Neuron (in vitro differentiated cells): ENCODE data around the gene TRPV5.

ENCODE experiments used
- H2AFZ ChIP-seq: one replicate; pipeline ENCODE4 v1.6.1; 2013; ENCODE audit warnings: low read depth, mild to moderate bottlenecking, inconsistent platforms, low read length, moderate library complexity
- H3K27me3 ChIP-seq: one replicate; pipeline ENCODE4 v1.6.1; 2013; ENCODE audit warnings: low read length; ENCODE audit not compliant: insufficient read depth
- H3K36me3 ChIP-seq: one replicate; pipeline ENCODE4 v1.6.1; 2013; ENCODE audit warnings: low read length; ENCODE audit not compliant: insufficient read depth
- H3K4me1 ChIP-seq: one replicate; pipeline ENCODE4 v1.6.1; 2013; ENCODE audit warnings: low read length; ENCODE audit not compliant: insufficient read depth
- H3K4me3 ChIP-seq: 2 replicates; pipeline ENCODE4 v1.5.1; 2013; ENCODE audit warnings: mild to moderate bottlenecking, low read length, moderate library complexity
- H3K9me3 ChIP-seq: one replicate; pipeline ENCODE4 v1.6.1; 2013; ENCODE audit warnings: low read length

Gene TRPV5

DNA sequence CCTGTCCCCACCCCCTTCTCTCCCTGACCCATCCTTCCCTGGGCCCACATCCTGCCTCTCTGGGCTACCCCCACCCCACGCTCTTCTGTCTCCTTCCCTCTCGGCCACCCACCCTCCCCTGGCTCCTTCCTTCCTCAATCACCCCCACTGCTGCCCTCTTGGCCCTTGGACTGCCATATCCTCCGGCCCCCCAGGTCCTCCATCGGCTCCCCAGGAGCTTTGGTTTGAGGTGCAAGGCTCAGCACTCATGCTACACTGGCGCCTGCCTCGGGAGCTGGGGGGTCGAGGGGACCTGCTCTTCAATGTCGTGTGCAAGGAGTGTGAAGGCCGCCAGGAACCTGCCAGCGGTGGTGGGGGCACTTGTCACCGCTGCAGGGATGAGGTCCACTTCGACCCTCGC, 67.8 kb downstream of the TRPV5 start:
- H3K4me1 ChIP-seq, result no peaks in the 10 kb centered on the region
- H2AFZ ChIP-seq, result no peak overlapping the region
- no peaks in the 10 kb centered on the region for H3K36me3 ChIP-seq
- no peaks in the 10 kb centered on the region for H3K9me3 ChIP-seq
- H3K4me3 ChIP-seq, result no peak overlapping the region
- no peaks in the 10 kb centered on the region for H3K27me3 ChIP-seq

DNA sequence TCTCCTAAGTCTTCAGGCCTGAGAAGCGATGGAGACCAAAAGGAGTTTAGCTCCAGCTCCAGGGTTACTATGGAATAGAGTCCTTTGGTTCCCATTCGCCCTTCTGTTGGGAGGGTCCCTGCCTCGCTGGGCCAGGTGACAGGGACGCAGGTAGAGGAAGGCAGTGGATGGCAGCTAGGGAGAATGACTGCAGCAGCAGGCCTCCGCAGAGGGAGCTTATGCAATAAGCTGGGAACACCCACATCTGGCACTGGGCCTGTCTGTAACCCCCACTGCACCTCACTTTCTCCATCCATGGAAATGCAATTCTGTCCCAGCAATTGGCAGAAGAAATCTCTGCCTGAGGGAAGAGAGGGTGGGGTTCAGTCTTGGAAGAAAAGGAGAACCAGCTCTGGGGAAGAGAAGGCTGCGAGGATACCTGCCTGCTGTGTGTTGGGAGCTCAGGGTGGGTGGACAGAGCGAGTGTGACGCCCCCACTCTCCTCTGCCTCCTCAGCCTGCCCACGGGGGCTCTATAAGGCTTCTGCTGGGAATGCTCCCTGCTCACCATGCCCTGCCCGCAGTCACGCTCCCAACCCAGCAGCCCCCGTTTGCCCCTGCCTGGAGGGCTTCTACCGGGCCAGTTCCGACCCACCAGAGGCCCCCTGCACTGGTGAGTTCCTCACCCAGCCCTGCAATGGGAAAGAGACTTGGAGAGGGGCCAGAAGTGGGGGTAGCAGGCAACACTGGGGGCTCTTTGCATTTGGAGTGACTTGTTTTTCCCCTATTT, 68.4 kb downstream of the TRPV5 start:
- Histone ChIP-seq H3K4me1 (no peaks in the 10 kb centered on the region), H3K4me3 (no peak overlapping the region), H3K27me3 (no peaks in the 10 kb centered on the region), H3K9me3 (no peaks in the 10 kb centered on the region), H2AFZ (no peak overlapping the region), H3K36me3 (no peaks in the 10 kb centered on the region)

- no peak overlapping the region for H2AFZ ChIP-seq
- no peaks in the 10 kb centered on the region for H3K4me1 ChIP-seq
- H3K36me3 ChIP-seq, result no peaks in the 10 kb centered on the region
- H3K4me3 ChIP-seq, result no peak overlapping the region
- peaks cover 1% of the 10 kb centered on the region for H3K27me3 ChIP-seq
- H3K9me3 ChIP-seq, result no peaks in the 10 kb centered on the region
These were observed 69.5 kb downstream of the TRPV5 start for GRCh38 chr7:142863891-142864685.

GRCh38 chr7:142862786-142863400, 70.7 kb downstream of the TRPV5 start:
- no peak overlapping the region for H3K4me3 ChIP-seq
- no peaks in the 10 kb centered on the region for H3K9me3 ChIP-seq
- H3K27me3 ChIP-seq, result peaks cover 2% of the 10 kb centered on the region
- no peak overlapping the region for H2AFZ ChIP-seq
- no peaks in the 10 kb centered on the region for H3K4me1 ChIP-seq
- no peaks in the 10 kb centered on the region for H3K36me3 ChIP-seq

GRCh38 chr7:142862351-142862750, 71.2 kb downstream of the TRPV5 start:
- no peaks in the 10 kb centered on the region for H3K9me3 ChIP-seq
- H3K36me3 ChIP-seq, result no peaks in the 10 kb centered on the region
- no peak overlapping the region for H3K4me3 ChIP-seq
- no peak overlapping the region for H2AFZ ChIP-seq
- no peaks in the 10 kb centered on the region for H3K4me1 ChIP-seq
- peaks cover 5% of the 10 kb centered on the region for H3K27me3 ChIP-seq

GRCh38 chr7:142860968-142861367, 72.6 kb downstream of the TRPV5 start:
- H3K36me3 ChIP-seq, result no peaks in the 10 kb centered on the region
- no peaks in the 10 kb centered on the region for H3K4me1 ChIP-seq
- no peaks in the 10 kb centered on the region for H3K9me3 ChIP-seq

DNA sequence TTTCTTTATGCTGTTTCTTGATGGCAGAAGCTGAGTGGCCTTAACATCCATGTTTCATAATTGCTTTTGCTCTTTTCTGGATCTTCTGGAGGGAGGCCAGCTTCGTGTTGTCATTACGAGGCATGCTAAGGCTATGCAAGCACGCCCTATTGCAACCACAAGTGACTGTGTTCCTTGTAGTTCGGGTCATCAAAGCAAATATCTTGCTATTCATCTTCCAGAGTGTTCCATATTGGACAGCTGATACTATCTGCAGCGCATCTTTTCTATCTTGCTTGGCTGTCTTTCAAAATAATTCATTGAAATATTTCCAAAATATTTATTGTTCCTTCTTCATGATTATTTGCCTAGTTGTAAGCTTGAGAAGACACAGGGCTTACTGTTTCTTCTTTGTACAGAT, 73.7 kb downstream of the TRPV5 start:
- Histone ChIP-seq H3K9me3 (no peaks in the 10 kb centered on the region), H3K4me3 (no peak overlapping the region), H3K4me1 (no peaks in the 10 kb centered on the region), H2AFZ (no peak overlapping the region), H3K27me3 (peaks cover 27% of the 10 kb centered on the region), H3K36me3 (no peaks in the 10 kb centered on the region)

More at GRCh38 chr7:142860968-142861367, 72.6 kb downstream of the TRPV5 start:
- Histone ChIP-seq H2AFZ (no peak overlapping the region), H3K4me3 (no peak overlapping the region), H3K27me3 (peaks cover 16% of the 10 kb centered on the region)

- peaks cover 29% of the 10 kb centered on the region for H3K27me3 ChIP-seq
- H3K9me3 ChIP-seq, result no peaks in the 10 kb centered on the region
- H3K36me3 ChIP-seq, result no peaks in the 10 kb centered on the region
- H3K4me3 ChIP-seq, result no peak overlapping the region
- no peak overlapping the region for H2AFZ ChIP-seq
- no peaks in the 10 kb centered on the region for H3K4me1 ChIP-seq
These were observed 74.1 kb downstream of the TRPV5 start for GRCh38 chr7:142859411-142859810.
